GM12878 (cell line): ENCODE results near the gene DNMT3A. TPM values are rescaled to one million over a fixed set of nuclear protein-coding genes. Genes with fewer than 3 reads are reported as not detected.

Experiments
- ATAC-seq: fragments of 200-7000 bp; cut with Tn5 transposase; 3 replicates; pipeline ENCODE4 v1.9.1; 2020; ENCODE audit warnings: mild to moderate bottlenecking, moderate library complexity
- BruUV-seq: library from RNA; stranded (reverse); fragments of 400-500 nt; replicated peaks from 2 replicates; lab custom pipeline; 2021; lab: Mats Ljungman, UMichigan
- CTCF ChIA-PET: fragments of 300-600 bp; sonication (Branson Sonifier 250); formaldehyde crosslinking; extraction: SDS; loops from one replicate; lab custom pipeline; 2021; ENCODE audit warnings: inconsistent platforms; lab: Yijun Ruan, JAX
- POLR2A ChIA-PET: fragments of 350-600 bp; formaldehyde crosslinking; extraction: SDS; loops from one replicate; lab custom pipeline; 2021; ENCODE audit warnings: inconsistent platforms; lab: Charles Lee
- RAD21 ChIA-PET: fragments of 300-600 bp; sonication (Branson Sonifier 250); formaldehyde crosslinking; loops from one replicate; lab custom pipeline; 2023; ENCODE audit warnings: antibody characterized with exemption; ENCODE audit not compliant: unreplicated experiment; lab: Charles Lee
- SMC1A ChIA-PET: fragments of 300-600 bp; sonication (Branson Sonifier 250); formaldehyde crosslinking; loops from one replicate; lab custom pipeline; 2023; ENCODE audit not compliant: unreplicated experiment, uncharacterized antibody; lab: Charles Lee
- DNase-seq: peaks from one replicate; pipeline ENCODE4 v3.0.0-alpha.2; 2011; ENCODE audit warnings: low read depth, low spot score
- FAIRE-seq: peaks from 3 replicates; lab custom pipeline; 2011; peaks lifted over from hg19 to GRCh38; lab: Jason Lieb, UNC
- H2AFZ ChIP-seq: 2 replicates; pipeline ENCODE4 v1.6.0; 2011; ENCODE audit warnings: low read depth, low read length, control low read depth; ENCODE audit not compliant: control insufficient read depth
- H3K27ac ChIP-seq: 2 replicates; pipeline ENCODE4 v1.5.1; 2011; ENCODE audit warnings: control low read depth; ENCODE audit not compliant: control insufficient read depth, insufficient read depth
- H3K27me3 ChIP-seq, 2 experiments: replicated peaks in 1 of 2; 2 replicates each; pipeline versions ENCODE4 v1.6.0 to v1.6.1; 2011; ENCODE audit warnings: low read length in 1 of 2; ENCODE audit not compliant: control insufficient read depth in 2 of 2, insufficient read depth in 2 of 2
- H3K36me3 ChIP-seq, 2 experiments: 2 replicates each; pipeline ENCODE4 v1.5.1; 2011; ENCODE audit warnings: low read length in 1 of 2; ENCODE audit not compliant: control insufficient read depth in 2 of 2, insufficient read depth in 2 of 2
- H3K4me1 ChIP-seq: 2 replicates; pipeline ENCODE4 v1.6.1; 2011; ENCODE audit warnings: mild to moderate bottlenecking, low read length, moderate library complexity, mixed read lengths; ENCODE audit not compliant: control insufficient read depth, insufficient read depth
- H3K4me2 ChIP-seq: 2 replicates; pipeline ENCODE4 v1.6.0; 2011; ENCODE audit warnings: control low read depth; ENCODE audit not compliant: control insufficient read depth, insufficient read depth
- H3K4me3 ChIP-seq: fragments of 200-600 bp; sonication (generic); 2 replicates; pipeline ENCODE4 v1.5.1; 2016
- H3K79me2 ChIP-seq: 2 replicates; pipeline ENCODE4 v1.6.0; 2011; ENCODE audit warnings: low read length; ENCODE audit not compliant: control insufficient read depth, insufficient read depth
- H3K9ac ChIP-seq: 2 replicates; pipeline ENCODE4 v1.8.0; 2011; ENCODE audit warnings: low read length, control low read depth, mixed read lengths; ENCODE audit not compliant: control insufficient read depth, insufficient read depth
- H3K9me3 ChIP-seq: replicated peaks from 3 replicates; pipeline ENCODE4 v1.5.1; 2011; ENCODE audit warnings: mild to moderate bottlenecking, low read length; ENCODE audit not compliant: control insufficient read depth, insufficient read depth
- H4K20me1 ChIP-seq: 2 replicates; pipeline ENCODE4 v1.6.0; 2011; ENCODE audit not compliant: control insufficient read depth, insufficient read depth
- CBX3 ChIP-seq: fragments of 200-600 bp; sonication (generic); IDR thresholded peaks from 2 replicates; pipeline ENCODE4 v1.6.1; 2016; ENCODE audit warnings: low read depth, borderline replicate concordance
- CREM ChIP-seq: IDR thresholded peaks from 2 replicates; pipeline ENCODE4 v1.6.1; 2014; ENCODE audit warnings: antibody characterized with exemption, low read depth
- PML ChIP-seq: IDR thresholded peaks from 2 replicates; pipeline ENCODE4 v1.6.1; 2012; ENCODE audit warnings: low read length, inconsistent platforms
- RB1 ChIP-seq: fragments of 450-650 bp; formaldehyde crosslinking; IDR thresholded peaks from 2 replicates; pipeline ENCODE4 v1.6.1; 2017; ENCODE audit warnings: mild to moderate bottlenecking, borderline replicate concordance
- ZBTB11 ChIP-seq: fragments of 450-650 bp; formaldehyde crosslinking; IDR thresholded peaks from 2 replicates; pipeline ENCODE4 v1.5.0; 2022; ENCODE audit warnings: mild to moderate bottlenecking, missing genetic modification characterization
- WGBS: methylation state at CpG from one replicate; pipeline ENCODE4 v1.1.6; 2016; ENCODE audit warnings: low lambda C conversion rate; ENCODE audit not compliant: insufficient replicate concordance, insufficient coverage; ENCODE audit errors: missing lambda C conversion rate; 5-methylcytosine and 5-hydroxymethylcytosine counted together
- in situ Hi-C: fragments of 300-500 bp; cut with MboI; formaldehyde crosslinking; loops from 9 replicates; pipeline ENCODE4 v1.14.3; 2018; ENCODE audit warnings: mixed read lengths
- intact Hi-C: fragments of 100-400 bp; cut with micrococcal nuclease; formaldehyde crosslinking; loops from one replicate; pipeline ENCODE4 v1.14.2; 2022; ENCODE audit not compliant: unreplicated experiment
- polyA plus RNA-seq, 11 experiments: library from polyadenylated mRNA; depleted of rRNA in 4 of 11; unstranded in 6 of 11; stranded (reverse) in 5 of 11; fragments of >200 nt; fragmentation: Nextera tagmentation in 4 of 11; fragmentation: Illumina TruSeq in 1 of 11; extraction: Ambion mirVana in 4 of 11; extraction: Trizol in 1 of 11; gene quantifications; 1 replicate in 1 of 11; 2 replicates in 10 of 11; pipeline versions ENCODE4 v1.2.1 to v1.2.3, GENCODE V29; 2011 to 2016; ENCODE audit warnings: inconsistent platforms in 2 of 11, missing spikeins in 2 of 11, low read depth in 1 of 11
- total RNA-seq, 4 experiments: library from RNA; depleted of rRNA in 3 of 4; stranded (reverse); fragments of >200 nt in 3 of 4; fragmentation: Illumina TruSeq in 1 of 4; extraction: Trizol in 1 of 4; gene quantifications; 2 replicates each; pipeline versions ENCODE4 v1.2.1 to v1.2.3, GENCODE V29; 2013 to 2021
- TF ChIP-seq, protein P1 (sequence below): IDR thresholded peaks from 2 replicates; pipeline ENCODE4 v1.6.1; 2012; ENCODE audit warnings: low read depth, low read length, improper control_type of control experiment

The DNMT3A gene
- total and polyA plus RNA-seq, 10 of the 15 experiments (the other 5 are each of a cell fraction or from before 2014, with no cell fraction given) = 7.4 to 51.6 (median 17.4) TPM

DNA sequence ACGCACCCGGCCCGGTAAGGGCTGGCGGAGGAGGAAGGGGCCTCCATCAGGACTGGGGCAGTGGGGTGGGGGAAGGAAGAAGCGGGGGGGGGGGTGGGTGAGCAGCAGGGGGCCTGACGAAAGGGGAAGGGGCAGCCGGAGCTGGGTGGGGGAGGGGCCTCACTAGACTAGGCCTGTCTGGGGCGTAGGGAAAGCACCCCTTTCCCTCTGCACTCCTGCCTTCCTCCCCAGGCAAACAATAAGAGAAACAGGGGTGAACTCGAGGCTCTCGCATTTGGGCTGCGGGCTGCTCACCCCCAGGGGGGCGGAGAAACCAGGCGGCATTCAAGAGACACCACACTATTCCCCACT, 90.7 kb downstream of the DNMT3A start (continued):
- TF ChIP-seq, protein P1, sequence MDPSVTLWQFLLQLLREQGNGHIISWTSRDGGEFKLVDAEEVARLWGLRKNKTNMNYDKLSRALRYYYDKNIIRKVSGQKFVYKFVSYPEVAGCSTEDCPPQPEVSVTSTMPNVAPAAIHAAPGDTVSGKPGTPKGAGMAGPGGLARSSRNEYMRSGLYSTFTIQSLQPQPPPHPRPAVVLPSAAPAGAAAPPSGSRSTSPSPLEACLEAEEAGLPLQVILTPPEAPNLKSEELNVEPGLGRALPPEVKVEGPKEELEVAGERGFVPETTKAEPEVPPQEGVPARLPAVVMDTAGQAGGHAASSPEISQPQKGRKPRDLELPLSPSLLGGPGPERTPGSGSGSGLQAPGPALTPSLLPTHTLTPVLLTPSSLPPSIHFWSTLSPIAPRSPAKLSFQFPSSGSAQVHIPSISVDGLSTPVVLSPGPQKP = no peak
- TF ChIP-seq CBX3 (no peak), ZBTB11 (CRISPR knock-in tag) (no peak), PML (no peak)
- TF ChIP-seq, all 136 proteins: peak for 0

DNA sequence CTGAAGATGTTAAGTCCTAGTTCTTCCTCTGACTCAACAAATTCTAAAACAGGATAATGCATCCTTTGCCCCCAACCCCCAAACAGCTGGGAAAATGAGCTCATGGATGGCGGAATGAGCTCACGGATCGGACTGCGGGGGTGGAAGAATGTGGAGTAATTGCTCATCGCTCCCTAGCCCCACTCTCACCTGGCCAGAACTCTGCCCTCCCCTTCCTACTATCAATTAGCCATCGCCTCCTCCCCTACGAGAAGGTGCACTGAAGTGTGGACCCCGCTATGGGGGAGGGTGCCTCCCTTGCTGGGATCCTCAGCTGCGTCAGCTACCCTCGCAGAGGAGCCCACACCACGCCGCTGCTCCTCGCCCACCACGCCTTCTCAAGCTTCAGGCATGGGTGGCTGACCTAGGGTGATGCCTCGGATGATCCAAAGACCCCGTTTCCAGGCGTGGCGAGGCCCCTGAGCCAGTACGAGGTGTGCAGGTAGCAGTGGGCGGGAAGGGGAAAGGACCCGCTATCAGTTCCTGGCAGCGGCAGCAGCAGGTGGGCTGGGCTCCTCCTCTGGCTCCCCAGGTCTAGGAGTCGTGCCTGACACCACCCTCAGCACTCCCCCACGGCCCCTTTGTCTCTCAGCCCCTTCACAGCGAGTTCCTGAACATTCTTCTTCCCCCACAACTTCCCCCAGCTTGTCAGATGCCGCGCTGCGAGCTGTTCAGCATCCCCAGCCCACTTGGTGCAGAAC, 91.2 kb downstream of the DNMT3A start:
- Histone ChIP-seq H3K4me3 (peak overlapping the region; percentile 60), H3K27ac (no peak overlapping the region), H3K9me3 (no peaks in the 10 kb centered on the region), H3K36me3 (peaks cover 12 to 19% of the 10 kb centered on the region in 2 experiments), H3K79me2 (peaks cover 15% of the 10 kb centered on the region), H4K20me1 (no peaks in the 10 kb centered on the region), H3K4me2 (peak overlapping the region; percentile 39), H3K9ac (0 out of 2 replicates have a peak overlapping the region, but pooled peaks have one; percentile 3), H3K27me3 (no peaks in the 10 kb centered on the region), H2AFZ (no peak overlapping the region), H3K4me1 (peaks cover 11% of the 10 kb centered on the region)
- RAD21 ChIA-PET = interaction anchor here (1.3 to 3.1 kb wide), 2 partner anchors 23 to 58 kb away, joined by 3 to 15 read pairs; no protein-coding TSS in a partner anchor
- peak; percentile 34 for ATAC-seq
- no TSS peak for BruUV-seq
- intact Hi-C loops = no loop called here
- DNase-seq = no peak
- 85% methylated on average over 28 of the region's 28 CpGs for WGBS
- POLR2A ChIA-PET = interaction anchor here (0.5 to 1.0 kb wide), 2 partner anchors 12 to 37 kb away, joined by 3 to 6 read pairs; no protein-coding TSS in a partner anchor
- CTCF ChIA-PET = interaction anchor here (0.6 to 2.9 kb wide), 9 partner anchors 10 to 499 kb away, joined by 3 to 14 read pairs (median 4); no protein-coding TSS in a partner anchor
- FAIRE-seq = no peak
- in situ Hi-C loops = no loop called here
- TF ChIP-seq RB1 (no peak), CREM (no peak)
- SMC1A ChIA-PET = interaction anchor here (0.8 to 2.0 kb wide), 11 partner anchors 10 to 316 kb away, joined by 3 to 11 read pairs (median 3); no protein-coding TSS in a partner anchor
